HepG2 (cell line): ENCODE data around the gene INHBC. TPM values are rescaled to one million over a fixed set of nuclear protein-coding genes. Genes with fewer than 3 reads are reported as not detected.

Experiments used
- GABPB1 ChIP-seq: IDR thresholded peaks from 2 replicates; pipeline ENCODE4 v1.6.1; 2016; ENCODE audit warnings: mild to moderate bottlenecking, missing genetic modification reagents, moderate library complexity, missing compliant biosample characterization
- GFI1 ChIP-seq: sonication (generic); formaldehyde crosslinking; IDR thresholded peaks from 2 replicates; pipeline ENCODE4 v1.5.0; 2020; ENCODE audit warnings: missing genetic modification reagents, mild to moderate bottlenecking, borderline replicate concordance
- HNF4A ChIP-seq: sonication (generic); formaldehyde crosslinking; IDR thresholded peaks from 2 replicates; pipeline ENCODE4 v1.4.0; 2020; ENCODE audit warnings: missing genetic modification reagents
- KMT2B ChIP-seq: IDR thresholded peaks from 2 replicates; pipeline ENCODE4 v1.6.1; 2016; ENCODE audit warnings: missing genetic modification reagents, missing compliant biosample characterization
- MIER3 ChIP-seq: IDR thresholded peaks from 2 replicates; pipeline ENCODE4 v1.6.1; 2016; ENCODE audit warnings: missing compliant biosample characterization, borderline replicate concordance
- NFYB ChIP-seq: sonication (generic); formaldehyde crosslinking; IDR thresholded peaks from 2 replicates; pipeline ENCODE4 v1.4.0; 2020; ENCODE audit warnings: missing genetic modification reagents
- PHF21A ChIP-seq: sonication (generic); formaldehyde crosslinking; IDR thresholded peaks from 2 replicates; pipeline ENCODE4 v1.5.0; 2020; ENCODE audit warnings: mild to moderate bottlenecking, missing genetic modification reagents
- POGZ ChIP-seq: sonication (generic); formaldehyde crosslinking; IDR thresholded peaks from 2 replicates; pipeline ENCODE4 v1.4.0; 2020; ENCODE audit warnings: mild to moderate bottlenecking, missing genetic modification reagents
- POLR2AphosphoS2 ChIP-seq: IDR thresholded peaks from 2 replicates; pipeline ENCODE4 v1.6.1; 2011; ENCODE audit warnings: low read depth, low read length, improper control_type of control experiment
- SCMH1 ChIP-seq: sonication (generic); formaldehyde crosslinking; IDR thresholded peaks from 2 replicates; pipeline ENCODE4 v1.9.0; 2021; ENCODE audit warnings: missing genetic modification reagents, mild to moderate bottlenecking, borderline replicate concordance
- TBP ChIP-seq: sonication (generic); formaldehyde crosslinking; IDR thresholded peaks from 2 replicates; pipeline ENCODE4 v1.5.0; 2020; ENCODE audit warnings: missing genetic modification reagents
- TOPORS ChIP-seq: sonication (generic); formaldehyde crosslinking; IDR thresholded peaks from 2 replicates; pipeline ENCODE4 v1.8.0; 2023; ENCODE audit warnings: mild to moderate bottlenecking, missing genetic modification reagents
- U2AF2 ChIP-seq: fragments of 200-400 bp; formaldehyde crosslinking; IDR thresholded peaks from 2 replicates; pipeline ENCODE4 v1.6.1; 2017; ENCODE audit warnings: low read depth, mild to moderate bottlenecking, low read length
- ZC3H4 ChIP-seq: sonication (generic); formaldehyde crosslinking; IDR thresholded peaks from 2 replicates; pipeline ENCODE4 v1.4.0; 2020; ENCODE audit warnings: missing genetic modification reagents, borderline replicate concordance
- ZFP41 ChIP-seq: sonication (generic); formaldehyde crosslinking; IDR thresholded peaks from 2 replicates; pipeline ENCODE4 v1.4.0; 2020; ENCODE audit warnings: mild to moderate bottlenecking, missing genetic modification reagents, borderline replicate concordance
- ZNF260 ChIP-seq: sonication (generic); formaldehyde crosslinking; IDR thresholded peaks from 2 replicates; pipeline ENCODE4 v1.4.0; 2020; ENCODE audit warnings: missing genetic modification reagents, low read depth, mild to moderate bottlenecking, borderline replicate concordance
- ZNF337 ChIP-seq: sonication (generic); formaldehyde crosslinking; IDR thresholded peaks from 2 replicates; pipeline ENCODE4 v1.5.1; 2020; ENCODE audit warnings: missing genetic modification reagents, low read depth, mild to moderate bottlenecking, borderline replicate concordance
- ZNF343 ChIP-seq: sonication (generic); formaldehyde crosslinking; IDR thresholded peaks from 2 replicates; pipeline ENCODE4 v1.4.0; 2020; ENCODE audit warnings: mild to moderate bottlenecking, missing genetic modification reagents
- ZNF382 ChIP-seq: sonication (generic); formaldehyde crosslinking; IDR thresholded peaks from 2 replicates; pipeline ENCODE4 v1.5.0; 2020; ENCODE audit warnings: missing genetic modification reagents, mild to moderate bottlenecking, borderline replicate concordance
- ZNF510 ChIP-seq: sonication (generic); formaldehyde crosslinking; IDR thresholded peaks from 2 replicates; pipeline ENCODE4 v1.4.0; 2020; ENCODE audit warnings: low read depth, mild to moderate bottlenecking, missing genetic modification reagents
- ZNF775 ChIP-seq: sonication (generic); formaldehyde crosslinking; IDR thresholded peaks from 2 replicates; pipeline ENCODE4 v1.4.0; 2020; ENCODE audit warnings: missing genetic modification reagents, mild to moderate bottlenecking, moderate library complexity, borderline replicate concordance
- polyA plus RNA-seq, 8 experiments: library from polyadenylated mRNA; depleted of rRNA in 3 of 8; stranded (reverse) in 7 of 8; unstranded in 1 of 8; fragments of >200 nt; fragmentation: Illumina TruSeq in 4 of 8; extraction: Trizol in 4 of 8; gene quantifications; 2 replicates each; pipeline versions ENCODE4 v1.2.1 to v1.2.3, GENCODE V29; 2011 to 2016; ENCODE audit warnings: low read depth in 4 of 8, missing spikeins in 1 of 8, mixed read lengths in 1 of 8; ENCODE audit not compliant: insufficient read depth in 1 of 8
- total RNA-seq, 5 experiments: library from RNA; depleted of rRNA; stranded (reverse); fragments of >200 nt; fragmentation: Illumina TruSeq; extraction: Trizol; gene quantifications; 2 replicates each; pipeline ENCODE4 v1.2.3, GENCODE V29; 2016; ENCODE audit warnings: low read depth in 1 of 5
- TF ChIP-seq, protein P1 (sequence below): sonication (generic); formaldehyde crosslinking; IDR thresholded peaks from 2 replicates; pipeline ENCODE4 v1.4.0; 2020; ENCODE audit warnings: mild to moderate bottlenecking, missing genetic modification reagents
- TF ChIP-seq, protein P2 (sequence below): sonication (generic); formaldehyde crosslinking; IDR thresholded peaks from 2 replicates; pipeline ENCODE4 v1.8.0; 2023; ENCODE audit warnings: mild to moderate bottlenecking, missing genetic modification reagents
- TF ChIP-seq, protein P3 (sequence below): sonication (generic); formaldehyde crosslinking; IDR thresholded peaks from 2 replicates; pipeline ENCODE4 v1.4.0; 2020; ENCODE audit warnings: low read depth, mild to moderate bottlenecking, missing genetic modification reagents
- TF ChIP-seq, protein P4 (sequence below): sonication (generic); formaldehyde crosslinking; IDR thresholded peaks from 2 replicates; pipeline ENCODE4 v1.4.0; 2020; ENCODE audit warnings: missing genetic modification reagents

INHBC gene
- total and polyA plus RNA-seq, 2 of the 13 experiments (the other 11 are each of a cell fraction or from before 2014, with no cell fraction given): 1.8 to 13.8 TPM

DNA sequence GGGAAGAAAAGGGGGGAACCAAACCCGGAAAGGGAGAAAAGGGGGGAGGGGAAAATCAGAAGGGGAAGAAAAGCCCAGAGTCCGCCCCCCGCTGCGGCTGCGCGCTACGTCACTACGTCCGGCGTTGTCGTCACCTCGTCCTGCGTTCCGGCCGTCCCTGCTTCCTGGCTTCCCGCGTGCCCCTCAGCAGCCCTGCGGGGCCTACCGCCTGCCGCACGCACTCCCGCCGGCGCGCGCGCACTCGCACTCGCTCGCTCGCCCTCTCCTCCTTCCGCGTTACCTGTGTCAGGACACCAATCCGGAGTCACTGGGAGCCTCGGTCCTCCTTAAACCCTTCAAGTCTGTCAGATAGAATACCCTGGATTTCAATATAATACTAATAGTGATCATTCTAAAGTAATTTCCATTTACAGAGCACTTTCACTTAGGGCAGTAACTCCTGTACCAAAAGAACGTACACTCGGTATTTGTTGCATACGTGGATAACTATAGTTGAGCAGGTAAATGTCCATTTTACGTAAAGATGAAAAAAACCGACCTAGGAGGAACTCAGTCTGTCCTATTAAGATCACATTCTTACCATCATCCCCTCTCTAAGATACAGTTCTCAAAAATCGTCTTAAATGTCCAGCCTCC is 3.5 kb upstream of the INHBC start, which contains the start of gene R3HDM2 (continued):
- TF ChIP-seq, protein P1, sequence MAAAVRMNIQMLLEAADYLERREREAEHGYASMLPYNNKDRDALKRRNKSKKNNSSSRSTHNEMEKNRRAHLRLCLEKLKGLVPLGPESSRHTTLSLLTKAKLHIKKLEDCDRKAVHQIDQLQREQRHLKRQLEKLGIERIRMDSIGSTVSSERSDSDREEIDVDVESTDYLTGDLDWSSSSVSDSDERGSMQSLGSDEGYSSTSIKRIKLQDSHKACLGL: peak; percentile 87
- no peak for TF ChIP-seq ZNF382 (CRISPR knock-in tag)
- TF ChIP-seq POLR2AphosphoS2: no peak
- TF ChIP-seq ZNF775: no peak
- TF ChIP-seq U2AF2: no peak
- peak; percentile 72; the same call in 1 of the 2 replicates for TF ChIP-seq ZFP41 (CRISPR knock-in tag)
- peak; percentile 71; the same call in 1 of the 2 replicates for TF ChIP-seq POGZ (CRISPR knock-in tag)
- TF ChIP-seq PHF21A (CRISPR knock-in tag): no peak
- TF ChIP-seq GFI1 (CRISPR knock-in tag): peak; percentile 34; the same call in 1 of the 2 replicates
- no peak for TF ChIP-seq ZNF510 (CRISPR knock-in tag)
- TF ChIP-seq ZNF260 (CRISPR knock-in tag): no peak
- peak; percentile 90 for TF ChIP-seq GABPB1 (CRISPR knock-in tag)
- TF ChIP-seq ZNF337 (CRISPR knock-in tag): no peak
- TF ChIP-seq MIER3: no peak
- TF ChIP-seq, protein P2, sequence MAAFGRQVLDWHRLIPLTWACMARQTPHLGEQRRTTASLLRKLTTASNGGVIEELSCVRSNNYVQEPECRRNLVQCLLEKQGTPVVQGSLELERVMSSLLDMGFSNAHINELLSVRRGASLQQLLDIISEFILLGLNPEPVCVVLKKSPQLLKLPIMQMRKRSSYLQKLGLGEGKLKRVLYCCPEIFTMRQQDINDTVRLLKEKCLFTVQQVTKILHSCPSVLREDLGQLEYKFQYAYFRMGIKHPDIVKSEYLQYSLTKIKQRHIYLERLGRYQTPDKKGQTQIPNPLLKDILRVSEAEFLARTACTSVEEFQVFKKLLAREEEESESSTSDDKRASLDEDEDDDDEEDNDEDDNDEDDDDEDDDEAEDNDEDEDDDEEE (CRISPR knock-in tag): no peak
- TF ChIP-seq TBP (CRISPR knock-in tag): no peak
- peak; percentile 35; the same call in 1 of the 2 replicates for TF ChIP-seq HNF4A (CRISPR knock-in tag)
- no peak for TF ChIP-seq ZNF343 (CRISPR knock-in tag)
- TF ChIP-seq ZC3H4 (CRISPR knock-in tag): 0 out of 2 replicates have a peak, but pooled peaks have one; percentile 47
- TF ChIP-seq, protein P3, sequence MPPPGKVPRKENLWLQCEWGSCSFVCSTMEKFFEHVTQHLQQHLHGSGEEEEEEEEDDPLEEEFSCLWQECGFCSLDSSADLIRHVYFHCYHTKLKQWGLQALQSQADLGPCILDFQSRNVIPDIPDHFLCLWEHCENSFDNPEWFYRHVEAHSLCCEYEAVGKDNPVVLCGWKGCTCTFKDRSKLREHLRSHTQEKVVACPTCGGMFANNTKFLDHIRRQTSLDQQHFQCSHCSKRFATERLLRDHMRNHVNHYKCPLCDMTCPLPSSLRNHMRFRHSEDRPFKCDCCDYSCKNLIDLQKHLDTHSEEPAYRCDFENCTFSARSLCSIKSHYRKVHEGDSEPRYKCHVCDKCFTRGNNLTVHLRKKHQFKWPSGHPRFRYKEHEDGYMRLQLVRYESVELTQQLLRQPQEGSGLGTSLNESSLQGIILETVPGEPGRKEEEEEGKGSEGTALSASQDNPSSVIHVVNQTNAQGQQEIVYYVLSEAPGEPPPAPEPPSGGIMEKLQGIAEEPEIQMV (CRISPR knock-in tag): no peak
- TF ChIP-seq NFYB (CRISPR knock-in tag): 0 out of 2 replicates have a peak, but pooled peaks have one; percentile 39
- TF ChIP-seq, protein P4, sequence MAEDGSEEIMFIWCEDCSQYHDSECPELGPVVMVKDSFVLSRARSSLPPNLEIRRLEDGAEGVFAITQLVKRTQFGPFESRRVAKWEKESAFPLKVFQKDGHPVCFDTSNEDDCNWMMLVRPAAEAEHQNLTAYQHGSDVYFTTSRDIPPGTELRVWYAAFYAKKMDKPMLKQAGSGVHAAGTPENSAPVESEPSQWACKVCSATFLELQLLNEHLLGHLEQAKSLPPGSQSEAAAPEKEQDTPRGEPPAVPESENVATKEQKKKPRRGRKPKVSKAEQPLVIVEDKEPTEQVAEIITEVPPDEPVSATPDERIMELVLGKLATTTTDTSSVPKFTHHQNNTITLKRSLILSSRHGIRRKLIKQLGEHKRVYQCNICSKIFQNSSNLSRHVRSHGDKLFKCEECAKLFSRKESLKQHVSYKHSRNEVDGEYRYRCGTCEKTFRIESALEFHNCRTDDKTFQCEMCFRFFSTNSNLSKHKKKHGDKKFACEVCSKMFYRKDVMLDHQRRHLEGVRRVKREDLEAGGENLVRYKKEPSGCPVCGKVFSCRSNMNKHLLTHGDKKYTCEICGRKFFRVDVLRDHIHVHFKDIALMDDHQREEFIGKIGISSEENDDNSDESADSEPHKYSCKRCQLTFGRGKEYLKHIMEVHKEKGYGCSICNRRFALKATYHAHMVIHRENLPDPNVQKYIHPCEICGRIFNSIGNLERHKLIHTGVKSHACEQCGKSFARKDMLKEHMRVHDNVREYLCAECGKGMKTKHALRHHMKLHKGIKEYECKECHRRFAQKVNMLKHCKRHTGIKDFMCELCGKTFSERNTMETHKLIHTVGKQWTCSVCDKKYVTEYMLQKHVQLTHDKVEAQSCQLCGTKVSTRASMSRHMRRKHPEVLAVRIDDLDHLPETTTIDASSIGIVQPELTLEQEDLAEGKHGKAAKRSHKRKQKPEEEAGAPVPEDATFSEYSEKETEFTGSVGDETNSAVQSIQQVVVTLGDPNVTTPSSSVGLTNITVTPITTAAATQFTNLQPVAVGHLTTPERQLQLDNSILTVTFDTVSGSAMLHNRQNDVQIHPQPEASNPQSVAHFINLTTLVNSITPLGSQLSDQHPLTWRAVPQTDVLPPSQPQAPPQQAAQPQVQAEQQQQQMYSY (CRISPR knock-in tag): no peak; the same call in 1 of the 2 replicates
- TF ChIP-seq TOPORS (CRISPR knock-in tag): no peak
- peak; percentile 94 for TF ChIP-seq KMT2B (CRISPR knock-in tag)
- no peak for TF ChIP-seq SCMH1
